ENCODE data around the gene CYYR1. TPM values are rescaled to one million over a fixed set of nuclear protein-coding genes. Genes with fewer than 3 reads are reported as not detected.
A peak's percentile ranks its signal among the peaks of the same experiment; 100 is the strongest.

CYYR1 gene
- total RNA-seq, 6 donors from 2014 or later, result 5.2 to 44.6 (median 11.9) TPM

GRCh38 chr21:26570203-26570602, 2.9 kb downstream of the CYYR1 start:
- ATAC-seq (ENCODE audit: low FRiP score in 2 of 2) (no peak), DNase-seq (no peak)
- Histone ChIP-seq H3K4me1 (peaks cover 0 to 8% (median 4%) of the 10 kb centered on the region in 4 donors), H3K27me3 (peaks cover 0 to 5% (median 0%) of the 10 kb centered on the region in 4 donors), H3K9me3 (peaks cover 0 to 11% (median 5%) of the 10 kb centered on the region in 4 donors), H3K27ac (peak overlapping the region; percentile 7 to 93 (median 30)), H3K4me3 (peak overlapping the region in 1 of 4 donors; percentile 20), H3K36me3 (no peaks in the 10 kb centered on the region)
- no peak for TF ChIP-seq POLR2A (IDR thresholded peaks at IDR 0.05)
- peak; percentile 42 to 57 for TF ChIP-seq POLR2AphosphoS5 (IDR thresholded peaks at IDR 0.05)
- whole genome bisulfite sequencing, 2 donors, result 14 to 26% methylated on average over 3 of the region's 3 CpGs

GRCh38 chr21:26565546-26565945, 7.5 kb downstream of the CYYR1 start:
- ATAC-seq (ENCODE audit: low FRiP score in 2 of 2), result no peak
- H3K27ac ChIP-seq, result peak overlapping the region in 2 of 4 donors; percentile 31 to 35

GRCh38 chr21:26565111-26565510, 8.0 kb downstream of the CYYR1 start:
- Histone ChIP-seq H3K9me3 (no peaks in the 10 kb centered on the region), H3K36me3 (no peaks in the 10 kb centered on the region), H3K27ac (peak overlapping the region in 2 of 4 donors; percentile 31 to 35), H3K4me3 (no peak overlapping the region), H3K27me3 (no peaks in the 10 kb centered on the region), H3K4me1 (peaks cover 0 to 7% (median 3%) of the 10 kb centered on the region in 4 donors)
- ATAC-seq (ENCODE audit: low FRiP score in 2 of 2) (peak in 1 of 2 donors; percentile 40), DNase-seq (peak in 1 of 2 donors; percentile 28)
- WGBS, 2 donors, result 51 to 61% methylated on average over 6 of the region's 6 CpGs
- TF ChIP-seq POLR2A (IDR thresholded peaks at IDR 0.05) (no peak), POLR2AphosphoS5 (IDR thresholded peaks at IDR 0.05) (no peak), CTCF (IDR thresholded peaks at IDR 0.05) (no peak), EP300 (IDR thresholded peaks at IDR 0.05) (no peak)

More at GRCh38 chr21:26565546-26565945, 7.5 kb downstream of the CYYR1 start:
- TF ChIP-seq POLR2A (IDR thresholded peaks at IDR 0.05), result no peak
- TF ChIP-seq EP300 (IDR thresholded peaks at IDR 0.05), result no peak
- no peak for TF ChIP-seq CTCF (IDR thresholded peaks at IDR 0.05)
- TF ChIP-seq POLR2AphosphoS5 (IDR thresholded peaks at IDR 0.05), result no peak
- no peak for DNase-seq
- 62 to 68% methylated on average over 2 of the region's 2 CpGs for WGBS, 2 donors
- no peak overlapping the region for H3K4me3 ChIP-seq
- no peaks in the 10 kb centered on the region for H3K9me3 ChIP-seq
- no peaks in the 10 kb centered on the region for H3K36me3 ChIP-seq
- H3K27me3 ChIP-seq, result no peaks in the 10 kb centered on the region
- H3K4me1 ChIP-seq, result peaks cover 0 to 7% (median 3%) of the 10 kb centered on the region in 4 donors

GRCh38 chr21:26563856-26564503, 9.1 kb downstream of the CYYR1 start:
- Histone ChIP-seq H3K27ac (peak overlapping the region in 3 of 4 donors; percentile 0 to 14 (median 11)), H3K27me3 (no peaks in the 10 kb centered on the region), H3K4me1 (peaks cover 0 to 7% (median 3%) of the 10 kb centered on the region in 4 donors), H3K36me3 (no peaks in the 10 kb centered on the region), H3K9me3 (no peaks in the 10 kb centered on the region), H3K4me3 (no peak overlapping the region)
- TF ChIP-seq POLR2A (IDR thresholded peaks at IDR 0.05) (no peak), CTCF (IDR thresholded peaks at IDR 0.05) (no peak), POLR2AphosphoS5 (IDR thresholded peaks at IDR 0.05) (no peak), EP300 (IDR thresholded peaks at IDR 0.05) (no peak)
- ATAC-seq (ENCODE audit: low FRiP score in 2 of 2) (no peak), DNase-seq (no peak)
- 31 to 34% methylated on average over 5 of the region's 5 CpGs for WGBS, 2 donors

- ATAC-seq (ENCODE audit: low FRiP score in 2 of 2), result no peak
- no peaks in the 10 kb centered on the region for H3K27me3 ChIP-seq
- no peak overlapping the region for H3K4me3 ChIP-seq
- no peak for TF ChIP-seq POLR2AphosphoS5 (IDR thresholded peaks at IDR 0.05)
- TF ChIP-seq POLR2A (IDR thresholded peaks at IDR 0.05), result no peak
- no peak for TF ChIP-seq CTCF (IDR thresholded peaks at IDR 0.05)
- TF ChIP-seq EP300 (IDR thresholded peaks at IDR 0.05), result no peak
- DNase-seq, result no peak
- no peak overlapping the region for H3K27ac ChIP-seq
- H3K36me3 ChIP-seq, result no peaks in the 10 kb centered on the region
- H3K4me1 ChIP-seq, result peaks cover 0 to 7% (median 3%) of the 10 kb centered on the region in 4 donors
- 87 to 90% methylated on average over 3 of the region's 3 CpGs for WGBS, 2 donors
- H3K9me3 ChIP-seq, result no peaks in the 10 kb centered on the region
These were observed 12.5 kb downstream of the CYYR1 start for GRCh38 chr21:26560612-26561011.

All from upper lobe of left lung (tissue), 6 donors.